HepG2 (cell line): ENCODE measurements around the gene PEA15. TPM values are rescaled to one million over a fixed set of nuclear protein-coding genes. Genes with fewer than 3 reads are reported as not detected.

Source experiments
- PRDM15 ChIP-seq: sonication (generic); formaldehyde crosslinking; IDR thresholded peaks from 2 replicates; pipeline ENCODE4 v1.4.0; 2020; ENCODE audit warnings: missing genetic modification reagents
- ZNF607 ChIP-seq: sonication (generic); formaldehyde crosslinking; IDR thresholded peaks from 2 replicates; pipeline ENCODE4 v1.5.1; 2020; ENCODE audit warnings: missing genetic modification reagents, mild to moderate bottlenecking, borderline replicate concordance
- ZNF816 ChIP-seq: sonication (generic); formaldehyde crosslinking; IDR thresholded peaks from 2 replicates; pipeline ENCODE4 v1.8.0; 2022; ENCODE audit warnings: missing genetic modification reagents, mild to moderate bottlenecking, borderline replicate concordance
- polyA plus RNA-seq, 8 experiments: library from polyadenylated mRNA; depleted of rRNA in 3 of 8; stranded (reverse) in 7 of 8; unstranded in 1 of 8; fragments of >200 nt; fragmentation: Illumina TruSeq in 4 of 8; extraction: Trizol in 4 of 8; gene quantifications; 2 replicates each; pipeline versions ENCODE4 v1.2.1 to v1.2.3, GENCODE V29; 2011 to 2016; ENCODE audit warnings: low read depth in 4 of 8, missing spikeins in 1 of 8, mixed read lengths in 1 of 8; ENCODE audit not compliant: insufficient read depth in 1 of 8
- total RNA-seq, 5 experiments: library from RNA; depleted of rRNA; stranded (reverse); fragments of >200 nt; fragmentation: Illumina TruSeq; extraction: Trizol; gene quantifications; 2 replicates each; pipeline ENCODE4 v1.2.3, GENCODE V29; 2016; ENCODE audit warnings: low read depth in 1 of 5
- TF ChIP-seq, protein P1 (sequence below): sonication (generic); formaldehyde crosslinking; IDR thresholded peaks from 2 replicates; pipeline ENCODE4 v1.4.0; 2020; ENCODE audit warnings: missing genetic modification reagents, borderline replicate concordance
- TF ChIP-seq, protein P2 (sequence below): IDR thresholded peaks from 2 replicates; pipeline ENCODE4 v1.6.1; 2016; ENCODE audit warnings: mild to moderate bottlenecking

Gene PEA15
- total and polyA plus RNA-seq, 2 of the 13 experiments (the other 11 are each of a cell fraction or from before 2014, with no cell fraction given) = 12.1 to 35.2 TPM

DNA sequence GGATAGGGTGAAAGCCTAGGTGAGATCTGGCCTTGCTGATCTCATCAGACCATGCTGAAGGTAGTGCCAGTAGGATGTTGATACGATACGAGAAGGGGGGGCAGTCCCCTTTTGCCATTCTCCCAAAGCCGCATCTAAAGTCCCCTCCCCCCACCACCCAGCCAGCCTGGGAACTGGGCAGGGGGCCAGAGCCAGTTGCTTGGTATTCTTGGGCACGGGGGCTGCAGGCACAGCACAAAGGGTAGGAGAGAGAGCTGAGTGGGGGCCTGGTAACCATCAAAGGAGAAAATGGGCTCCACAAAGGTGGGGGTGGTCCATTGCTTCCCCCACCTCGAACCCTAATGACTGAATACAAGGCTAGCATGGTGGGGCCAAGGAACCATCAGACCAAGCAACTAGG lies 5.4 kb downstream of the PEA15 start (continued):
- TF ChIP-seq, protein P1, sequence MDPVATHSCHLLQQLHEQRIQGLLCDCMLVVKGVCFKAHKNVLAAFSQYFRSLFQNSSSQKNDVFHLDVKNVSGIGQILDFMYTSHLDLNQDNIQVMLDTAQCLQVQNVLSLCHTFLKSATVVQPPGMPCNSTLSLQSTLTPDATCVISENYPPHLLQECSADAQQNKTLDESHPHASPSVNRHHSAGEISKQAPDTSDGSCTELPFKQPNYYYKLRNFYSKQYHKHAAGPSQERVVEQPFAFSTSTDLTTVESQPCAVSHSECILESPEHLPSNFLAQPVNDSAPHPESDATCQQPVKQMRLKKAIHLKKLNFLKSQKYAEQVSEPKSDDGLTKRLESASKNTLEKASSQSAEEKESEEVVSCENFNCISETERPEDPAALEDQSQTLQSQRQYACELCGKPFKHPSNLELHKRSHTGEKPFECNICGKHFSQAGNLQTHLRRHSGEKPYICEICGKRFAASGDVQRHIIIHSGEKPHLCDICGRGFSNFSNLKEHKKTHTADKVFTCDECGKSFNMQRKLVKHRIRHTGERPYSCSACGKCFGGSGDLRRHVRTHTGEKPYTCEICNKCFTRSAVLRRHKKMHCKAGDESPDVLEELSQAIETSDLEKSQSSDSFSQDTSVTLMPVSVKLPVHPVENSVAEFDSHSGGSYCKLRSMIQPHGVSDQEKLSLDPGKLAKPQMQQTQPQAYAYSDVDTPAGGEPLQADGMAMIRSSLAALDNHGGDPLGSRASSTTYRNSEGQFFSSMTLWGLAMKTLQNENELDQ = no peak
- TF ChIP-seq ZNF607 = no peak
- TF ChIP-seq ZNF816 (CRISPR knock-in tag) = no peak
- no peak for TF ChIP-seq PRDM15 (CRISPR knock-in tag)
- TF ChIP-seq, protein P2, sequence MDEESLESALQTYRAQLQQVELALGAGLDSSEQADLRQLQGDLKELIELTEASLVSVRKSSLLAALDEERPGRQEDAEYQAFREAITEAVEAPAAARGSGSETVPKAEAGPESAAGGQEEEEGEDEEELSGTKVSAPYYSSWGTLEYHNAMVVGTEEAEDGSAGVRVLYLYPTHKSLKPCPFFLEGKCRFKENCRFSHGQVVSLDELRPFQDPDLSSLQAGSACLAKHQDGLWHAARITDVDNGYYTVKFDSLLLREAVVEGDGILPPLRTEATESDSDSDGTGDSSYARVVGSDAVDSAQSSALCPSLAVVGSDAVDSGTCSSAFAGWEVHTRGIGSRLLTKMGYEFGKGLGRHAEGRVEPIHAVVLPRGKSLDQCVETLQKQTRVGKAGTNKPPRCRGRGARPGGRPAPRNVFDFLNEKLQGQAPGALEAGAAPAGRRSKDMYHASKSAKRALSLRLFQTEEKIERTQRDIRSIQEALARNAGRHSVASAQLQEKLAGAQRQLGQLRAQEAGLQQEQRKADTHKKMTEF = no peak
- TF ChIP-seq, all 625 proteins: peak for 0
